GM21515 (cell line): ENCODE data around the gene VWA7.

Experiments used
- ATAC-seq: cut with Tn5 transposase; IDR thresholded peaks from one replicate; pipeline ENCODE4 v1.9.1; 2021; ENCODE audit not compliant: unreplicated experiment

VWA7 gene

GRCh38 chr6:31778999-31779885 is 2.1 kb upstream of the VWA7 start:
- ATAC-seq = no peak

- ATAC-seq = no peak
Measured at GRCh38 chr6:31778193-31778592, 1.1 kb upstream of the VWA7 start.

GRCh38 chr6:31777667-31778050 is 531 bp upstream of the VWA7 start:
- ATAC-seq = no peak

GRCh38 chr6:31776485-31776988 is 591 bp downstream of the VWA7 start:
- no peak for ATAC-seq

GRCh38 chr6:31775633-31776484 is 1.3 kb downstream of the VWA7 start:
- ATAC-seq = no peak

GRCh38 chr6:31775184-31775583 is 1.9 kb downstream of the VWA7 start:
- ATAC-seq = no peak

- no peak for ATAC-seq
Measured at GRCh38 chr6:31771992-31772358, 5.2 kb downstream of the VWA7 start.

- no peak for ATAC-seq
Measured at GRCh38 chr6:31770860-31771259, 6.3 kb downstream of the VWA7 start.

GRCh38 chr6:31769684-31770371 is 7.3 kb downstream of the VWA7 start:
- ATAC-seq = no peak

GRCh38 chr6:31768363-31769257 is 8.5 kb downstream of the VWA7 start:
- ATAC-seq = no peak

GRCh38 chr6:31767096-31767645 is 10.0 kb downstream of the VWA7 start:
- no peak for ATAC-seq

GRCh38 chr6:31765910-31766794 is 11.0 kb downstream of the VWA7 start:
- ATAC-seq = no peak

- no peak for ATAC-seq
Measured at GRCh38 chr6:31765559-31765909, 11.6 kb downstream of the VWA7 start.

GRCh38 chr6:31764198-31764597 is 12.9 kb downstream of the VWA7 start:
- no peak for ATAC-seq

GRCh38 chr6:31763619-31763940 is 13.5 kb downstream of the VWA7 start:
- ATAC-seq = no peak

- ATAC-seq = no peak
Measured at GRCh38 chr6:31762878-31763618, 14.1 kb downstream of the VWA7 start.

GRCh38 chr6:31762356-31762755 is 14.8 kb downstream of the VWA7 start, which contains the start of gene SAPCD1:
Gene SAPCD1, plus strand, starts transcription at chr6:31762656. Its CDS starts 399 bp downstream, at chr6:31763055.
- ATAC-seq = no peak

- no peak for ATAC-seq
Measured at GRCh38 chr6:31761343-31761742, 15.8 kb downstream of the VWA7 start.
